Astrocyte of the spinal cord (primary cell): ENCODE data around the gene UNC13A.

Experiments used
- DNase-seq: peaks from one replicate; pipeline ENCODE4 v3.0.0; 2011; ENCODE audit warnings: low read depth, low spot score
- H3K4me3 ChIP-seq: 2 replicates; pipeline ENCODE4 v1.5.1; 2011; ENCODE audit warnings: low read depth, mild to moderate bottlenecking, low read length, moderate library complexity
- CTCF ChIP-seq: IDR thresholded peaks from 2 replicates; pipeline ENCODE4 v1.5.1; 2012; ENCODE audit warnings: low read depth, mild to moderate bottlenecking, low read length, inconsistent platforms
- in situ Hi-C: cut with HindIII; loops from 2 replicates; pipeline ENCODE4 v1.10.0; 2017; ENCODE audit warnings: low sequenced_read_pairs

The UNC13A gene

GRCh38 chr19:17726964-17727773, 39.0 kb upstream of the UNC13A start:
- DNase-seq, result no peak
- in situ Hi-C loops, result no loop called here

GRCh38 chr19:17726136-17726741, 38.1 kb upstream of the UNC13A start:
- DNase-seq, result no peak
- TF ChIP-seq CTCF, result no peak
- H3K4me3 ChIP-seq, result no peak overlapping the region
- in situ Hi-C loops, result no loop called here

More at GRCh38 chr19:17726964-17727773, 39.0 kb upstream of the UNC13A start:
- no peak overlapping the region for H3K4me3 ChIP-seq
- TF ChIP-seq CTCF, result no peak

- no peak for DNase-seq
- in situ Hi-C loops, result no loop called here
- H3K4me3 ChIP-seq, result no peak overlapping the region
- peak; percentile 46 for TF ChIP-seq CTCF
These were observed 37.4 kb upstream of the UNC13A start for GRCh38 chr19:17725422-17726078.

- no peak for DNase-seq
- H3K4me3 ChIP-seq, result no peak overlapping the region
- no peak for TF ChIP-seq CTCF
- in situ Hi-C loops, result no loop called here
These were observed 36.5 kb upstream of the UNC13A start for GRCh38 chr19:17724655-17725054.

GRCh38 chr19:17722655-17723240, 34.6 kb upstream of the UNC13A start:
- H3K4me3 ChIP-seq, result no peak overlapping the region
- DNase-seq, result no peak
- TF ChIP-seq CTCF, result no peak
- in situ Hi-C loops, result no loop called here

- in situ Hi-C loops, result no loop called here
- DNase-seq, result no peak
- H3K4me3 ChIP-seq, result no peak overlapping the region
- TF ChIP-seq CTCF, result no peak
These were observed 33.7 kb upstream of the UNC13A start for GRCh38 chr19:17721821-17722220.
